ENCODE data around the gene ANKRA2.
"Not testable (repeated sequence)": the region's sequence is repeated elsewhere in the genome, so short reads cannot be mapped to it uniquely, and the experiment has no call there.

ANKRA2 gene

DNA sequence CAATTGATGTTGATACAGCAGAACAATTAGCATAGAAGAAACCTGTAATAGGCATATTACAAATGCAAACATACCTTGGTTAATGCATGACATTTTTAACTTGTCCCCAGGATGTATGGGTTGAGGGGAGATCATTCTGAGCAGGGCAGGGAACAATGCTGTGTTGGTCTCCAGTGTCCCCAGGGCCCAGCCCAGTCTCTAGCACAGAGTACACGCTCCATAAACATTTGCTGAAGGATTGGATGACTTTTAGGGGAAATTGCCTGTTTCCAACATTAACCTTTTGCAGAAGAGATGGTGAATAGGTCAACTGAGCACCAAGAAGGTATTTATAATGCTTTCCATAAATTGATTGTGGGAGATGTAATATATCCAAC lies 20.0 kb downstream of the ANKRA2 start:
- DNase-seq = no peak

DNA sequence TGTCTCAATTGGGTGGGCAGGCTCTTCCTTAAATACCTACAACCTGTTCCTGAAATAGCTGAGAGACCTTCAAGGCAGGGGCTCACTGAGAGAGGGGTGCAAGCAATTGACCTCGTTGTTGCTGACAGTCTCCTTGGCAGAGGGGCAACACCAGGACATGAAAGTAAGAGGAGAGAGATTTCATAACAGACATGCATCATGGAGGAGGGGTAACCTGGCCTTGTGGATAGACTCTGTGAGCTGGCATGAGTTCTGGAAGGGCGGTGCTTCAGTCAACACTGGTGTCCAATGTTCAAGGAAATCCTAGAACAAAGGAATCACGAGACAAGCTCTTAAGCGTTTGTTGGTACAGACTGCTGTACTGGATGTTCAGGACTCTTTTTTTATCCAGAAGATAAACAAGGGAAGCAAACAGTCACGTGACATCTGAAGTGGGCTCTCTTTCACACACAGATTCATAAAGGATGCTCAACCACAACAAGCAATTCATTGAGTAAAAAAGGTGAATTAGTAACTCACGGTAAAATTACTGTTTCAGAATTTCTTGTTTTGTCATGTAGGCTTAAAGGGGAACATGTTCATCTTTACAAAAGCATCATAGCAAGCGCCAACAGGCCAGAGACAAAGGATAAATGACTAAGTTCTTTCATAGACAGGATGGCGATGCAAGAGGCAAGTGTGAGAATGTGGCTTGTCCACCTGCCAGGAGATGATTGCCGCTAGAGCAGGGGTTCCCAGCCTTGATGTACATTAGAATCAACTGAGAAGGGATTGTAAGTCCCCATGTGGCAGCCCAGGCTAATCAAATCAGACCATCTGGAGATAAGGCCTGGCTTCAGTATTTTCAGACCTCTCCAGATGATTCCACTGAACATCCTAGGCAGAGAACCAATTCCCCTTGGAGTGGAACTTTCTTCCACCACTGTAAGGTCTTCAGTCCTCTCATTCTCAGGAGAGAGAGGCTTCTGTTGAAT lies 20.7 kb downstream of the ANKRA2 start:
- no peak for DNase-seq

GRCh38 chr5:73542020-73542419 lies 23.4 kb downstream of the ANKRA2 start:
- DNase-seq = no peak

DNA sequence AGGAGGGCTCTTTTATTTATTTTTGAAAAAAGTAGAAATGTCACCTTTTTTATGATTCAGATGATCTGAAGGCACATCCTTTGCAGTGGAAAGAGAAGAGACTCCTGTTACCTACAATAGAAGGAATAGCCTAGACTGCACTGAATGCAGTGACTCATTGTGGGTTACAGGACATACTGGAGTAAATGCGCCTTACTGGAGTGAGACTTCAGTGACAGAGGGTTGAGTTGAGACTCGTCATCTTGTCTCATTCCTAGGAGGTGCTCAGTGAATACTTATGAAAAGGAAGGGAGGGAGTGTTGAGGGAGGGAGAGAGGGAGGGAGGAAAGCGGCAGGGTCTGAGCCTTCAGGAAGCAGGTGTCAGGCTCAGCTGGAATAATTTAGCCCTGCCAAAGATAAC lies 25.2 kb downstream of the ANKRA2 start:
- DNase-seq = no peak

DNA sequence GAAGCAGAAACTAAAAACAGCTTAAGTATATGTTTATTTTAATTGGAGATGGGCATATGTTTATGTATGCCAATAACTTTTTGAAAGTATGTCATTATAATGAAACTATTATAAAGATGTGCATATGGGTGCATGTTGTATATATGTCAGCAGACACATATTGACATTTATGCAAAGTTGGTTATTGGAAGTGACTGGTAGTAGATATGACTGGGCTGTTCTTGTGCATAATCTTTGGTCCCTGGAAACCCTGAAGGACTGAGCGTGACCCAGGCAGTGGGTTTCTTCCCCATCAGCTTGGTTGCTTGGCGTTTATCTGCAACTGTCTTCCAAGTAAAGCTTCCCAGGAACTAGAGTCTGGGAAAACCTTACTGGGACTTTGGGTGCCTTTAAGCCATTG lies 25.7 kb downstream of the ANKRA2 start:
- DNase-seq = no peak

DNA sequence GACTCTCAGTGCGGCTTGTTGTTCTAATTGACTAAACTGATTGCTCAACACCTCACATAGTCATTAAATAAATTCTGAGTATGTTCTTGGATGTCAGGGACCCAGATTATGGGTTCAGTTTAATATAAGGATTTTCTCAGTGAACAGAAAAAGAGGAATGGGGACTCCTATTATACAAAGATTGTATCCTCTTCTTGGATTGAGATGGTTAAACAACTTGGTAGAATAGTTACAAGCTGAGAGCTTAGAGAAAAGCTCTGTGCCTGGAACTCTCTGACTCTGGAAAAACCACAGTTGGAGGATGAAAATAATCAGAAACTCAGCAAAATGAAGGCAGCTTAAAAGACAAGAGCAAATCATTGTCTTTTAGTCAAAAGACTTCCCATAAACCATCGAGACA lies 30.5 kb downstream of the ANKRA2 start:
- DNase-seq = no peak

- DNase-seq = no peak
These were observed 31.3 kb downstream of the ANKRA2 start for GRCh38 chr5:73534011-73534644.

- DNase-seq = no peak
These were observed 33.2 kb downstream of the ANKRA2 start for GRCh38 chr5:73532195-73532594.

- no peak for DNase-seq
These were observed 34.1 kb downstream of the ANKRA2 start for GRCh38 chr5:73531356-73531755.

- peak in 1 of 2 experiments; percentile 11 for DNase-seq
These were observed 36.4 kb downstream of the ANKRA2 start for GRCh38 chr5:73529081-73529480.

DNA sequence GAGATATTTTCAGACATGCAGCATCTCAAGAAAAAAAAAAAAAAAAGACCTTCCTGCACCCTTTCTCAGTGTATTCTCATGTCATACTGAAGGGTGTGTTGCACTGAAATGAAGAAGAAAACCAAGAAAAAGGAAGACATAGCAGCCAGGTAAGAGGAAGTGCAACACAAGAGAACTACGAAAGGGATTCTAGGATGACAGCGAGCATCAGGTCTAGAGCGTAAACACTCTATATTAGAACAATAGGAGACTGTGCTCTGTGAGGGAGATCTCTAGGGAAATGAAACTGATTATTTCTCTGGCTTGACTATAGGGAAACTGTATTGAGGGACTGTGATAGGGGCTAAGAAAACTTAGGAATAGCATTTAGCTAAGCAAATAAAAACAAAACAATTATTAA lies 37.2 kb downstream of the ANKRA2 start:
- DNase-seq = peak in 1 of 2 experiments; percentile 15

DNA sequence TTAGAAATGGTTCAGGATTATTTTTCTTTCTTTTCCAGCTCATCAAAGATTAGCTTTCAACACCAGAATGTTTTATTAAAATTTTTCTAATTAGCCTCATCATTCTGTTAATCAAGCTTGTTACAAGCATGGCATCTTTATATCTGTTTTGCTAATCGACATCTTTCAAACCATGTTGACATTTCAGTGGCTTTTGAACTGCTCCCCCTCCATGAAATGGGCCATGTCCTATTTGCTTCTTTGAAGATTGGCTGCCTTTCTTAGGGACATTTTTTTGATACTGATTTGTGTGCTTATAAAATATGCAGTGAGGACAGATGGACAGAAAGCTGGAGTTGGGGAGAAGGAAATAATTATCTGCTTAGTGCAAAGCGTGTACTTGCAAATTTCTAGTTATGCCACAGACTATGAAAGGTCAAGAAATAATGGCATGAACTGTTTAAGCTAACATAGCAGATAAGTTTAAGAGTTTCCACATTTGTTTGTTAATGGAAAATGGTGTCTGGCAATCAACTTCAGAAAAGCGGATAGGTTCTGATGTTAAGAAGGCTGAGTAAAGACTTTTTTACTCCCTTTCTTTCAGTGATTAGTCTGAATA lies 39.7 kb downstream of the ANKRA2 start:
- no peak for DNase-seq

DNA sequence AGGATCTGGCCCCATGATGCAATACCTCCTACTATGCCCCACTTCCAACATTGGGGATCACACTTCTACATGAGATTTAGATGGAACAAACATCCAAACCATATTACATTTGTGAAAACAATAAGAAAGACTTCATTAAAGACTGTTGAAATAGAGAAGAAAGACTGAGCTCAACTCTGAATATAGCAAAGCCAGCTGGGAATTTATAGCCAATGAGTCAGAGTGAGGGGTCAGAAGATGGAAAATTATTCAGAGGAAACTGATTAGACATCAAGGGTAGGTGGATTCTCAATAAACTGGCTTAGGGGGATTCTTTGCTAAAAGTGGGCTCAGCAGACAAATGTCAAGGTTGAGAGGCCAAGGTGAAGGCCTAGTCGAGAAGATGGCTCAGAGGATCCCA lies 41.6 kb downstream of the ANKRA2 start:
- DNase-seq = no peak

DNA sequence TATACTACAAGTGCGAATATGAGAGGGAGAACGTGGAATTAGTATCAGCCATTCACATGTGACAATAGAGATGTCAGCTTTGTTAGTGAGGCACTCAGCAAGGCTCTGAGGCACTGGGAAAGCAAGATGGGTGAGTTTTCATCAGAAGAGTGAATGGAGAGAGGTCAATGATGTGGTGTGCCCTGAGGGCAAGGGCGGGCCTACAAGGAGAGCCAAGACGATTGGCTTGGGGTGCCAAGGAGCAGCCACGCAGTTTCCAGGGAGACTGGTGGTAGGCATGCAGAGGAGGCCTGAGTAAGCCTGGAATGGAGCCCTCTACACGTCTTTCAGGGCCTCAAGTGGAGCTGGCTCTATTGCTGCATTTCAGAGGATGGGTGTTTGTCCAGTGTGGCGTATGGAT lies 42.5 kb downstream of the ANKRA2 start:
- DNase-seq = no peak

DNA sequence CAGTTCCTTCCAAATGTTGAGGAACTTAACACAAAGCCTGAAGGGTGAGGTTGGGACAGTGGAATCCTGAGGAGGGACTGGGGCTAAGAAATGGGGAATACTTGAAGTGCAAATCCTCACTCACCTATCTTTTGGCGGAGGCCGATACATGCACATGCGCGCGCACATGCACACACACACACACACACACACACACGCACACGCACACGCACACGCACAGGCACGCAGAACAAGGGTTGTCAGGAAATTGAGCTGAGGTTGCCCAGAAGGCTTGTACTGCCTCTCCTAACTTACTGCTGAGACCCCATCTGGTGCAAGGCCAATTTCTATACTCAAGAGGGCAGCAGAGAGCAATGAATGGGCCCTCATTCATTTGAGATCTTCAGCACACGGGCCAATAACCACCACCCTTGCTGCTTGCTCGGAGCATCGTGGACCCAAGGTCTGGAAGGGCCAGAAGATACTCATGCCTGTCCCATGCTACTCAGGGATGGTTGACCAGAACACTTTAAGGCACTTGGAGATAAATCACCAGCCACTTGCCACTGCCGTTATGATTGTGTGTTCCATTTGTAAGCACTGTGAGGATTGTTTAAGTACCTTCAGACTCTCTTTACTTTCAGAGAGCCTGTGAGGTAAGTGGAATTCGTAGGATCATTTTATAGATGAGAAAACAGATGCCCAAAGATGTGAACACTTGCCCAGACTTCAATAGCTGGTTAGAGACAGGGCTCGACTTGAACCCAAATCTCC lies 45.7 kb downstream of the ANKRA2 start:
- DNase-seq = peak; percentile 53 to 64

DNA sequence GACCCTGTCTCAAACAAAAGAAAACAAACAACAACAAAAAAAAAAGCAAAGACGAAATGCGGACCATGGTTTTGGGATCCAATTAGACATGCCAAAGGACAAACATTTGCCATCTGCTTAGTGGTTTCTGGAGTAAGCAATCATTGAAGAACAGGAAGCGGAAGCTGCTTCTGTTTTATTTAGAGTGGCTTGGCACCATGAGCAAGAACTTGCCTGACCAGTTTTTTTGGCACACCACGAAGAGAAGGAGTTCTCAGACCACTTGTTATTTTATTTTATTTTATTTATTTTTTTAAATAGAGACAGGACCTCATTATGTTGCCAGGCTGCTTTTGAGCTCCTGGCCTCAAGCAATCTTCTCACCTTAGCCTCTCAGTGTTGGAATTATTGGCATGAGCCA lies 50.2 kb downstream of the ANKRA2 start:
- DNase-seq = no peak

- DNase-seq = no peak
These were observed 51.0 kb downstream of the ANKRA2 start for GRCh38 chr5:73514418-73514817.

GRCh38 chr5:73513996-73514395 lies 51.4 kb downstream of the ANKRA2 start:
- DNase-seq = no peak

GRCh38 chr5:73508521-73508920 lies 56.9 kb downstream of the ANKRA2 start:
- DNase-seq = not testable (repeated sequence)

GRCh38 chr5:73507062-73507461 lies 58.4 kb downstream of the ANKRA2 start:
- no peak for DNase-seq

DNA sequence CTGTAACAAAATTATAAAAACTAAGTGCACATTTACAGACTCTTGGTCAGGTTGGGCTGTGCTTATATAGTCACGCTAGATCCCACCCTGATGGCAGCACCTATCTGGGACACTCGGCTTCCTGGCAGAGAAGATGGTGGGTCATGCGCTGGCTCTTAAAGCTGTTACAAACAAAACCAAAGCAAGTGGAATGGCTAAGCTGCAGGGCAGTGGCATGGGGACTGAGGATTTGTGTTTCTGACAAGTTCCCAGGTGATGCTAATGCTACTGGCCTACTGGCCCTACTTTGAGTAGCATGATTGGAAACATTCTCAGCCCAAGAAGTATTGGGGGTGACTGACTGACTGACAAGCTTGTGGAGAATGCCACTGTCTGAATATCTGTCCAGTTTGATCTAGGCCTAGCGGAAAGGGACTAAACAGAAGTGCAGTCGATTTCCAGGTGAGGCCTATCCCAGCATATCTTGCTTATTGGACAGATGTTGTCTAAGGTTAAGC lies 58.9 kb downstream of the ANKRA2 start:
- no peak for DNase-seq
